ENCODE data around the gene PTBP1. TPM values are rescaled to one million over a fixed set of nuclear protein-coding genes. Genes with fewer than 3 reads are reported as not detected.
A peak's percentile ranks its signal among the peaks of the same experiment; 100 is the strongest.

The PTBP1 gene
- total and polyA plus RNA-seq, 2 of the 13 experiments (the other 11 are each of a cell fraction or from before 2014, with no cell fraction given) = 195 to 288 TPM

GRCh38 chr19:778910-779653 lies 18.2 kb upstream of the PTBP1 start (continued):
- TF ChIP-seq SNAPC4 (CRISPR knock-in tag; IDR thresholded peaks at IDR 0.05) (peak; percentile 57; the same call in 1 of the 2 replicates), ZNF776 (CRISPR knock-in tag; IDR thresholded peaks at IDR 0.05) (no peak), ZBTB26 (CRISPR knock-in tag; IDR thresholded peaks at IDR 0.05; ENCODE audit: borderline replicate concordance) (peak; percentile 71; the same call in 1 of the 2 replicates), RNF219 (CRISPR knock-in tag; IDR thresholded peaks at IDR 0.05) (no peak), SP5 (CRISPR knock-in tag; IDR thresholded peaks at IDR 0.05; ENCODE audit: borderline replicate concordance, low read depth) (peak; percentile 38; the same call in 1 of the 2 replicates), ZNF609 (CRISPR knock-in tag; IDR thresholded peaks at IDR 0.05; ENCODE audit: borderline replicate concordance) (peak; percentile 49; the same call in 1 of the 2 replicates), ZNF766 (CRISPR knock-in tag; IDR thresholded peaks at IDR 0.05; ENCODE audit: borderline replicate concordance) (peak; percentile 87; the same call in 1 of the 2 replicates), ARNTL (CRISPR knock-in tag; IDR thresholded peaks at IDR 0.05) (peak; percentile 78; the same call in 1 of the 2 replicates), KDM5B (CRISPR knock-in tag; IDR thresholded peaks at IDR 0.05; ENCODE audit: borderline replicate concordance) (peak; percentile 61; the same call in 1 of the 2 replicates), GLI4 (CRISPR knock-in tag; IDR thresholded peaks at IDR 0.05; ENCODE audit: borderline replicate concordance) (no peak), IKZF4 (CRISPR knock-in tag; IDR thresholded peaks at IDR 0.05; ENCODE audit: borderline replicate concordance, low read depth, not compliant biosample characterization) (no peak), TGIF2 (CRISPR knock-in tag; IDR thresholded peaks at IDR 0.05) (peak; percentile 89), PHF20 (CRISPR knock-in tag; IDR thresholded peaks at IDR 0.05) (no peak), ZNF572 (CRISPR knock-in tag; IDR thresholded peaks at IDR 0.05) (no peak)
